Progenitor cell of endocrine pancreas (in vitro differentiated cells): ENCODE results near the gene PTPN14. TPM values are rescaled to one million over a fixed set of nuclear protein-coding genes. Genes with fewer than 3 reads are reported as not detected.
A peak's percentile ranks its signal among the peaks of the same experiment; 100 is the strongest.

ENCODE experiments used
- DNase-seq: peaks from one replicate; pipeline ENCODE4 v3.0.0; 2021; ENCODE audit warnings: low spot score; ENCODE audit not compliant: unreplicated experiment
- H3K27ac Mint-ChIP-seq: 2 replicates; pipeline ENCODE4 v1.8.0; 2021; ENCODE audit warnings: mild to moderate bottlenecking, moderate library complexity, mixed read lengths
- H3K27me3 Mint-ChIP-seq: 2 replicates; pipeline ENCODE4 v1.8.0; 2021; ENCODE audit warnings: mixed read lengths
- H3K36me3 Mint-ChIP-seq: 2 replicates; pipeline ENCODE4 v1.8.0; 2022; ENCODE audit warnings: mixed read lengths; ENCODE audit not compliant: insufficient read depth
- H3K4me1 Mint-ChIP-seq: 2 replicates; pipeline ENCODE4 v1.8.0; 2021; ENCODE audit warnings: low read depth, mixed read lengths
- H3K4me3 Mint-ChIP-seq: 2 replicates; pipeline ENCODE4 v1.8.0; 2021; ENCODE audit warnings: low read depth, mild to moderate bottlenecking, moderate library complexity, mixed read lengths
- H3K9me3 Mint-ChIP-seq: 2 replicates; pipeline ENCODE4 v1.8.0; 2021; ENCODE audit warnings: low read depth, mixed read lengths
- CTCF ChIP-seq: fragments of 200-600 bp; sonication (generic); IDR thresholded peaks from one replicate; pipeline ENCODE4 v1.5.0; 2021; ENCODE audit warnings: antibody characterized with exemption, mild to moderate bottlenecking; ENCODE audit not compliant: unreplicated experiment
- total RNA-seq: library from RNA; stranded (reverse); gene quantifications from 2 replicates; pipeline ENCODE4 v1.2.1, GENCODE V29; 2021

The PTPN14 gene
- total RNA-seq, 1 donor from 2014 or later, result 37.0 TPM

DNA sequence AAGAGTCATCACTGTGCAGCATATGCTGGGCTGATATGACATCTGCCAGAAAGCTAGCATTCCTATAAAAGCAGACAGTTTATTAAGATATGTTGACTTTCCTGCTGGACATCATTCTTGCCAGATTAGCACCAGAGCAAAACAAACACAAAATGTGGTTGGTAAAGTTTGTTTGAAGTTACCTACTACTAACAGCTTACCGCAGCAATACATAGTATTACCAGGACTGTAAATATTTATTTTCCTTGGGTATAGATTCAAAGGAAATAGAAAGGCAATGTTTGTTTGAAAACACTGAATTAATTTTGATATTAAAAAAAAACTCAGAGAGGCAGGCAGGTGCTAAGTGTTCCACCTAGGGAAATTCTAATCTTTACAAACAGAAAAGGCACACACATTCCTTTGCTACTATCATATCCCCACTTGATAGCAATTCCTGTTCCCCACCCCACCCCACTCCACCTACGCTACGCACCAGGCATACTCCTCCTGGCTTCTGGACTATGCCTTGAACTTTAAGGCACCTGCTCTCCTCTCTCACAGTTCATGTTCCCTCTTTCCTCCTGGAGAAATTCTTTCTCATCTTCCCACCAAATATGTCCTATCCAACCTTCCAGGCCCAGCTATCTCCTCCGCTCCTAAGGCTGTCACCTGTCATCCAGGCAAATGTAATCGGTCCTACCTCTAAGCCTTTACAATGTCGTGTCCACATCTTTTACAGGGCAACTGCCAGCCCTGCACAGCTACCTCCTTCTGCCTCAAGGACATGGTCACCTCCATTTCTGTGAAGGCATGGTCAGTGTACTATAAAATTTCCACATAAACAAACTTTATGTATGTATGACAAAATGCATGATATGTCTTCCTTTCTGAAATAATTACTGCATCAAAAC is 34.7 kb downstream of the PTPN14 start:
- no peak for TF ChIP-seq CTCF
- no peak overlapping the region for H3K4me3 Mint-ChIP-seq
- no peaks in the 10 kb centered on the region for H3K9me3 Mint-ChIP-seq
- H3K27me3 Mint-ChIP-seq, result no peaks in the 10 kb centered on the region
- no peaks in the 10 kb centered on the region for H3K36me3 Mint-ChIP-seq
- peak overlapping the region; percentile 70 for H3K27ac Mint-ChIP-seq
- DNase-seq, result no peak
- H3K4me1 Mint-ChIP-seq, result peaks cover 43% of the 10 kb centered on the region

GRCh38 chr1:214515544-214516433 is 35.6 kb downstream of the PTPN14 start:
- Mint-ChIP-seq H3K36me3 (peaks cover 4% of the 10 kb centered on the region), H3K4me1 (peaks cover 41% of the 10 kb centered on the region), H3K27ac (no peak overlapping the region), H3K9me3 (peaks cover 5% of the 10 kb centered on the region), H3K27me3 (no peaks in the 10 kb centered on the region), H3K4me3 (no peak overlapping the region)
- DNase-seq, result no peak
- no peak for TF ChIP-seq CTCF

- Mint-ChIP-seq H3K4me3 (no peak overlapping the region), H3K4me1 (peaks cover 37% of the 10 kb centered on the region), H3K36me3 (peaks cover 10% of the 10 kb centered on the region), H3K9me3 (peaks cover 12% of the 10 kb centered on the region), H3K27me3 (no peaks in the 10 kb centered on the region), H3K27ac (peak overlapping the region; percentile 39)
- no peak for DNase-seq
- TF ChIP-seq CTCF, result no peak
Measured at GRCh38 chr1:214514819-214515383, 36.5 kb downstream of the PTPN14 start.

GRCh38 chr1:214514032-214514818 is 37.2 kb downstream of the PTPN14 start:
- no peaks in the 10 kb centered on the region for H3K27me3 Mint-ChIP-seq
- H3K36me3 Mint-ChIP-seq, result peaks cover 11% of the 10 kb centered on the region
- no peak overlapping the region for H3K4me3 Mint-ChIP-seq
- H3K27ac Mint-ChIP-seq, result peak overlapping the region; percentile 39
- no peak for DNase-seq
- H3K4me1 Mint-ChIP-seq, result peaks cover 36% of the 10 kb centered on the region
- H3K9me3 Mint-ChIP-seq, result peaks cover 13% of the 10 kb centered on the region
- TF ChIP-seq CTCF, result no peak
